Measurements from ENCODE around the gene GAS2. TPM values are rescaled to one million over a fixed set of nuclear protein-coding genes. Genes with fewer than 3 reads are reported as not detected.

Gene GAS2
- total and polyA plus RNA-seq, 4 donors = 0.18 to 2.1 (median 1.1) TPM

DNA sequence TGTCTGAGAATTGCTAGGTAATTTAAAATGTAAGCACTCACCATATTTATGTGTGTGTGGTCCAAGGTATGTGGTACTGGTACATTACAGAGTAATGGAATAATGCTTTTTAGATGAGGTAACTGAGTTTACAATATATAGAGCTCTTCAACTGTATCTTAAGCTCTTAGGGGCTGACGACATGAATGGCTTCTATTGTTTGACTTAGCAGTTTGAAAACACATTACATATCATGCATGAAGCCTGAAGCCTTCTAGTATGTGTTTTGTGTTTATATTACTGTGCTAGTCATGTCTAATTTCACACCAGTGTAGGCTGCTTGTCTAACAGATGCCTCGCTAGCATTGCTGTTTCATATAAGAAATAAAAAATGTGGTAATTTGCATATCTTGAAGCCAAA lies 37.2 kb downstream of the GAS2 start:
- intact Hi-C loops (cut with DNase I) = no loop called here
- Histone ChIP-seq H3K4me1 (ENCODE audit: control insufficient read depth in 1 of 2, insufficient read depth in 2 of 2, low read length in 2 of 2) (no peaks in the 10 kb centered on the region), H3K9me3 (ENCODE audit: control insufficient read depth, low read length) (no peaks in the 10 kb centered on the region), H3K4me3 (ENCODE audit: low read length in 2 of 2) (no peak overlapping the region), H3K27ac (ENCODE audit: low read depth in 1 of 2, low read length in 2 of 2) (no peak overlapping the region), H3K27me3 (ENCODE audit: control insufficient read depth in 1 of 2, insufficient read depth in 2 of 2, low read length in 1 of 2) (no peaks in the 10 kb centered on the region), H3K36me3 (ENCODE audit: control insufficient read depth in 1 of 2, insufficient read depth in 2 of 2, low read length in 1 of 2) (no peaks in the 10 kb centered on the region)
- ATAC-seq (ENCODE audit: low FRiP score) = no peak
- WGBS, 2 donors = 37 to 41% methylated on average over 2 of the region's 2 CpGs
- DNase-seq = no peak

- no peak for DNase-seq
- ATAC-seq (ENCODE audit: low FRiP score) = no peak
- Histone ChIP-seq H3K4me1 (ENCODE audit: control insufficient read depth in 1 of 2, insufficient read depth in 2 of 2, low read length in 2 of 2) (no peaks in the 10 kb centered on the region), H3K27ac (ENCODE audit: low read depth in 1 of 2, low read length in 2 of 2) (no peak overlapping the region), H3K27me3 (ENCODE audit: control insufficient read depth in 1 of 2, insufficient read depth in 2 of 2, low read length in 1 of 2) (no peaks in the 10 kb centered on the region), H3K9me3 (ENCODE audit: control insufficient read depth, low read length) (no peaks in the 10 kb centered on the region), H3K36me3 (ENCODE audit: control insufficient read depth in 1 of 2, insufficient read depth in 2 of 2, low read length in 1 of 2) (no peaks in the 10 kb centered on the region), H3K4me3 (ENCODE audit: low read length in 2 of 2) (no peak overlapping the region)
- intact Hi-C loops (cut with DNase I) = no loop called here
- 39 to 49% methylated on average over 3 of the region's 3 CpGs for WGBS, 2 donors
Measured at GRCh38 chr11:22707119-22707899, 40.9 kb downstream of the GAS2 start.

DNA sequence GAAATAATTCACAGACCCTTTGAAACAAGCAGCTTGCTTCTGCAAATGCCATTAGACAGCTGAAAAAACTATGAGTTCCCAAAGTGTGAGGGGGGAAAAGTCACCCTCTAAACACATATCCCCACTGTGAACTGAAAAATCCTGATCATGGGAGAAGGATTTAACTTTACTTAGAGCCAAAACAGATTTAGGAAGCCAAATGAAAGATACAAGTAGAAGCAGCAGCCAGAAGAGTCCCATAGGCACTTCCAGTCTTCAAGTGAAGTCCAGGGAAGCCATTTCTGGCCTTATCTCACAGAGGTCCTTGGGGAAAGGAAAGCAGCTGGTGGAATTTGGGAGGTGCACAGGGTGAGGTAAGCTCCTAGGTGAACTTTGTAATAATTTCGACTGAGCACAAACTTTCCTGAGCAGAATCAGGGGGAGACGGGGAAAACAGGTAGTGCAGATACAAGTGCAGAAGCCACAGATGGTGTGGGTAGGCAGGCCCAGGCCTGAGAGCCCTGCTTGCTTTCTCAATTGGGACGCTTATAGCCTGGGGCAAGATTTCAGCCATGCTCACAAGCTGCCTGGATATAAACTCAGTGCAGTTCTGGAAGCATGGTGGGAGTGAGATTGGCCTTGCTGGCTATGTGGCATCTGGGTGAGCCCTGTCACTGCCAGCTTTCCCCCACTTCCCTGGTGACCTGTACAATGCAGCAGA lies 44.8 kb downstream of the GAS2 start:
- ATAC-seq (ENCODE audit: low FRiP score) (no peak), DNase-seq (no peak)
- H3K27me3 ChIP-seq (ENCODE audit: control insufficient read depth in 1 of 2, insufficient read depth in 2 of 2, low read length in 1 of 2) = no peaks in the 10 kb centered on the region
- no peak overlapping the region for H3K4me3 ChIP-seq (ENCODE audit: low read length in 2 of 2)
- no peaks in the 10 kb centered on the region for H3K36me3 ChIP-seq (ENCODE audit: control insufficient read depth in 1 of 2, insufficient read depth in 2 of 2, low read length in 1 of 2)
- WGBS, 2 donors = 68 to 70% methylated on average over 3 of the region's 3 CpGs
- H3K4me1 ChIP-seq (ENCODE audit: control insufficient read depth in 1 of 2, insufficient read depth in 2 of 2, low read length in 2 of 2) = no peaks in the 10 kb centered on the region
- H3K9me3 ChIP-seq (ENCODE audit: control insufficient read depth, low read length) = no peaks in the 10 kb centered on the region
- H3K27ac ChIP-seq (ENCODE audit: low read depth in 1 of 2, low read length in 2 of 2) = no peak overlapping the region
- intact Hi-C loops (cut with DNase I) = no loop called here

DNA sequence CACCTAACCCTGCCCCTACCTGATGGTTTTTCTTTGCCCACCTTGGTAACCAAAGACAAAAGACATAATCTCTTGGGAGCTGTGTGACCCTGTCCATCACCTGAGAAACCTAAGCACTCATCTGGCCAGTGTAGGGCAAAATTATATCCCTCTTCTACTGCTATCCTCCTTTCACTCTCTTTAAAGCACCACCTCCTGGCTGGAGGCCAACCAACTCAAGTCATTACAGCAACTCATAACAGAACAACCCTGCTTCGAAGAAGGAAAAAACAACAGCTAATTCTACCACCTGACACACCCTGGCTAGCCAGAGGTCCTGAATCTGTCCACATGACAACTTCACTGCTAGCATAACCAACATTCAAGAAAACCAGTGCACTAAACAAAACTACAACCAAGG lies 45.5 kb downstream of the GAS2 start:
- H3K36me3 ChIP-seq (ENCODE audit: control insufficient read depth in 1 of 2, insufficient read depth in 2 of 2, low read length in 1 of 2) = no peaks in the 10 kb centered on the region

DNA sequence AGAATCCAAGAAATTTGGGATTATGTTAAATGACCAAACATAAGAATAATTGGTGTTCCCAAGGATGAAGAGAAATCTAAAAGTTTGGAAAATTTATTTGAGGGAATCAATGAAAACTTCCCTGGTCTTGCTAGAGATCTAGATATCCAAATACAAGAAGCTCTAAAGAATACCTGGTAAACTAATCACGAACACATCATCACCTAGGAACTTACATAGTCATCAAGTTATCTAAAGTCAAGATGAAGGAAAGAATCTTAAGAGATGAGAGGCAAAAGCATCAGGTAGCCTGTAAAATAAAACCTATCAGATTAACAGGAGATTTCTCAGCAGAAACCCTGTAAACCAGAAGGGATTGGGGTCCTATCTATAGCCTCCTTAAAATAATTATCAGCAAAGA lies 46.9 kb downstream of the GAS2 start:
- intact Hi-C loops (cut with DNase I) = no loop called here
- WGBS, 2 donors = 85 to 95% methylated on average over 1 of the region's 1 CpG

More for the DNA sequence above, 45.5 kb downstream of the GAS2 start:
- intact Hi-C loops (cut with DNase I) = no loop called here
- DNase-seq (no peak), ATAC-seq (ENCODE audit: low FRiP score) (no peak)
- no peak overlapping the region for H3K27ac ChIP-seq (ENCODE audit: low read depth in 1 of 2, low read length in 2 of 2)
- H3K4me3 ChIP-seq (ENCODE audit: low read length in 2 of 2) = no peak overlapping the region
- 18 to 34% methylated on average over 1 of the region's 1 CpG for WGBS, 2 donors
- no peaks in the 10 kb centered on the region for H3K27me3 ChIP-seq (ENCODE audit: control insufficient read depth in 1 of 2, insufficient read depth in 2 of 2, low read length in 1 of 2)
- no peaks in the 10 kb centered on the region for H3K4me1 ChIP-seq (ENCODE audit: control insufficient read depth in 1 of 2, insufficient read depth in 2 of 2, low read length in 2 of 2)
- no peaks in the 10 kb centered on the region for H3K9me3 ChIP-seq (ENCODE audit: control insufficient read depth, low read length)

GRCh38 chr11:22715971-22716370 lies 49.6 kb downstream of the GAS2 start:
- Histone ChIP-seq H3K4me1 (ENCODE audit: control insufficient read depth in 1 of 2, insufficient read depth in 2 of 2, low read length in 2 of 2) (no peaks in the 10 kb centered on the region), H3K27ac (ENCODE audit: low read depth in 1 of 2, low read length in 2 of 2) (no peak overlapping the region), H3K9me3 (ENCODE audit: control insufficient read depth, low read length) (no peaks in the 10 kb centered on the region), H3K27me3 (ENCODE audit: control insufficient read depth in 1 of 2, insufficient read depth in 2 of 2, low read length in 1 of 2) (no peaks in the 10 kb centered on the region), H3K4me3 (ENCODE audit: low read length in 2 of 2) (no peak overlapping the region), H3K36me3 (ENCODE audit: control insufficient read depth in 1 of 2, insufficient read depth in 2 of 2, low read length in 1 of 2) (no peaks in the 10 kb centered on the region)
- DNase-seq (no peak), ATAC-seq (ENCODE audit: low FRiP score) (no peak)
- intact Hi-C loops (cut with DNase I) = no loop called here
- WGBS, 2 donors = 85 to 89% methylated on average over 3 of the region's 3 CpGs

More for the DNA sequence above, 46.9 kb downstream of the GAS2 start:
- Histone ChIP-seq H3K4me1 (ENCODE audit: control insufficient read depth in 1 of 2, insufficient read depth in 2 of 2, low read length in 2 of 2) (no peaks in the 10 kb centered on the region), H3K36me3 (ENCODE audit: control insufficient read depth in 1 of 2, insufficient read depth in 2 of 2, low read length in 1 of 2) (no peaks in the 10 kb centered on the region), H3K27ac (ENCODE audit: low read depth in 1 of 2, low read length in 2 of 2) (no peak overlapping the region), H3K9me3 (ENCODE audit: control insufficient read depth, low read length) (no peaks in the 10 kb centered on the region), H3K27me3 (ENCODE audit: control insufficient read depth in 1 of 2, insufficient read depth in 2 of 2, low read length in 1 of 2) (no peaks in the 10 kb centered on the region), H3K4me3 (ENCODE audit: low read length in 2 of 2) (no peak overlapping the region)
- no peak for ATAC-seq (ENCODE audit: low FRiP score)
- DNase-seq = no peak

- no peaks in the 10 kb centered on the region for H3K4me1 ChIP-seq (ENCODE audit: control insufficient read depth in 1 of 2, insufficient read depth in 2 of 2, low read length in 2 of 2)
- no peak for ATAC-seq (ENCODE audit: low FRiP score)
- H3K36me3 ChIP-seq (ENCODE audit: control insufficient read depth in 1 of 2, insufficient read depth in 2 of 2, low read length in 1 of 2) = no peaks in the 10 kb centered on the region
- no peak for DNase-seq
- intact Hi-C loops (cut with DNase I) = no loop called here
- H3K27ac ChIP-seq (ENCODE audit: low read depth in 1 of 2, low read length in 2 of 2) = no peak overlapping the region
- H3K9me3 ChIP-seq (ENCODE audit: control insufficient read depth, low read length) = no peaks in the 10 kb centered on the region
- no peak overlapping the region for H3K4me3 ChIP-seq (ENCODE audit: low read length in 2 of 2)
- no peaks in the 10 kb centered on the region for H3K27me3 ChIP-seq (ENCODE audit: control insufficient read depth in 1 of 2, insufficient read depth in 2 of 2, low read length in 1 of 2)
- WGBS, 2 donors = 39 to 52% methylated on average over 3 of the region's 3 CpGs
Measured at GRCh38 chr11:22720457-22720856, 54.0 kb downstream of the GAS2 start.

- no peaks in the 10 kb centered on the region for H3K9me3 ChIP-seq (ENCODE audit: control insufficient read depth, low read length)
- WGBS, 2 donors = 88 to 95% methylated on average over 3 of the region's 3 CpGs
- H3K27ac ChIP-seq (ENCODE audit: low read depth in 1 of 2, low read length in 2 of 2) = no peak overlapping the region
- intact Hi-C loops (cut with DNase I) = no loop called here
- no peak for DNase-seq
- no peak overlapping the region for H3K4me3 ChIP-seq (ENCODE audit: low read length in 2 of 2)
- H3K27me3 ChIP-seq (ENCODE audit: control insufficient read depth in 1 of 2, insufficient read depth in 2 of 2, low read length in 1 of 2) = no peaks in the 10 kb centered on the region
- no peaks in the 10 kb centered on the region for H3K4me1 ChIP-seq (ENCODE audit: control insufficient read depth in 1 of 2, insufficient read depth in 2 of 2, low read length in 2 of 2)
- H3K36me3 ChIP-seq (ENCODE audit: control insufficient read depth in 1 of 2, insufficient read depth in 2 of 2, low read length in 1 of 2) = no peaks in the 10 kb centered on the region
- ATAC-seq (ENCODE audit: low FRiP score) = no peak
Measured at GRCh38 chr11:22723274-22723673, 56.9 kb downstream of the GAS2 start.

GRCh38 chr11:22725079-22725478 lies 58.7 kb downstream of the GAS2 start:
- Histone ChIP-seq H3K27ac (ENCODE audit: low read depth in 1 of 2, low read length in 2 of 2) (no peak overlapping the region), H3K36me3 (ENCODE audit: control insufficient read depth in 1 of 2, insufficient read depth in 2 of 2, low read length in 1 of 2) (no peaks in the 10 kb centered on the region), H3K9me3 (ENCODE audit: control insufficient read depth, low read length) (no peaks in the 10 kb centered on the region), H3K4me1 (ENCODE audit: control insufficient read depth in 1 of 2, insufficient read depth in 2 of 2, low read length in 2 of 2) (no peaks in the 10 kb centered on the region), H3K27me3 (ENCODE audit: control insufficient read depth in 1 of 2, insufficient read depth in 2 of 2, low read length in 1 of 2) (no peaks in the 10 kb centered on the region), H3K4me3 (ENCODE audit: low read length in 2 of 2) (no peak overlapping the region)
- 4 to 7% methylated on average over 3 of the region's 3 CpGs for WGBS, 2 donors
- DNase-seq = no peak
- intact Hi-C loops (cut with DNase I) = no loop called here
- no peak for ATAC-seq (ENCODE audit: low FRiP score)
